Progenitor cell of endocrine pancreas (in vitro differentiated cells): ENCODE data around the gene RPP40. TPM values are rescaled to one million over a fixed set of nuclear protein-coding genes. Genes with fewer than 3 reads are reported as not detected.

Experiments
- DNase-seq: peaks from one replicate; pipeline ENCODE4 v3.0.0; 2021; ENCODE audit warnings: low spot score; ENCODE audit not compliant: unreplicated experiment
- H3K27ac Mint-ChIP-seq: 2 replicates; pipeline ENCODE4 v1.8.0; 2021; ENCODE audit warnings: mild to moderate bottlenecking, moderate library complexity, mixed read lengths
- H3K27me3 Mint-ChIP-seq: 2 replicates; pipeline ENCODE4 v1.8.0; 2021; ENCODE audit warnings: mixed read lengths
- H3K36me3 Mint-ChIP-seq: 2 replicates; pipeline ENCODE4 v1.8.0; 2022; ENCODE audit warnings: mixed read lengths; ENCODE audit not compliant: insufficient read depth
- H3K4me1 Mint-ChIP-seq: 2 replicates; pipeline ENCODE4 v1.8.0; 2021; ENCODE audit warnings: low read depth, mixed read lengths
- H3K4me3 Mint-ChIP-seq: 2 replicates; pipeline ENCODE4 v1.8.0; 2021; ENCODE audit warnings: low read depth, mild to moderate bottlenecking, moderate library complexity, mixed read lengths
- H3K9me3 Mint-ChIP-seq: 2 replicates; pipeline ENCODE4 v1.8.0; 2021; ENCODE audit warnings: low read depth, mixed read lengths
- total RNA-seq: library from RNA; stranded (reverse); gene quantifications from 2 replicates; pipeline ENCODE4 v1.2.1, GENCODE V29; 2021
- TF ChIP-seq, protein P1 (sequence below): fragments of 200-600 bp; sonication (generic); IDR thresholded peaks from one replicate; pipeline ENCODE4 v1.5.0; 2021; ENCODE audit warnings: antibody characterized with exemption, mild to moderate bottlenecking; ENCODE audit not compliant: unreplicated experiment

RPP40 gene
- total RNA-seq, 1 donor from 2014 or later = 8.0 TPM

- Mint-ChIP-seq H3K9me3 (no peaks in the 10 kb centered on the region), H3K36me3 (peaks cover 36% of the 10 kb centered on the region), H3K27me3 (no peaks in the 10 kb centered on the region), H3K27ac (no peak overlapping the region), H3K4me1 (peaks cover 7% of the 10 kb centered on the region), H3K4me3 (no peak overlapping the region)
- TF ChIP-seq, protein P1, sequence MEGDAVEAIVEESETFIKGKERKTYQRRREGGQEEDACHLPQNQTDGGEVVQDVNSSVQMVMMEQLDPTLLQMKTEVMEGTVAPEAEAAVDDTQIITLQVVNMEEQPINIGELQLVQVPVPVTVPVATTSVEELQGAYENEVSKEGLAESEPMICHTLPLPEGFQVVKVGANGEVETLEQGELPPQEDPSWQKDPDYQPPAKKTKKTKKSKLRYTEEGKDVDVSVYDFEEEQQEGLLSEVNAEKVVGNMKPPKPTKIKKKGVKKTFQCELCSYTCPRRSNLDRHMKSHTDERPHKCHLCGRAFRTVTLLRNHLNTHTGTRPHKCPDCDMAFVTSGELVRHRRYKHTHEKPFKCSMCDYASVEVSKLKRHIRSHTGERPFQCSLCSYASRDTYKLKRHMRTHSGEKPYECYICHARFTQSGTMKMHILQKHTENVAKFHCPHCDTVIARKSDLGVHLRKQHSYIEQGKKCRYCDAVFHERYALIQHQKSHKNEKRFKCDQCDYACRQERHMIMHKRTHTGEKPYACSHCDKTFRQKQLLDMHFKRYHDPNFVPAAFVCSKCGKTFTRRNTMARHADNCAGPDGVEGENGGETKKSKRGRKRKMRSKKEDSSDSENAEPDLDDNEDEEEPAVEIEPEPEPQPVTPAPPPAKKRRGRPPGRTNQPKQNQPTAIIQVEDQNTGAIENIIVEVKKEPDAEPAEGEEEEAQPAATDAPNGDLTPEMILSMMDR = no peak
- DNase-seq = no peak
Measured at GRCh38 chr6:4948781-4949450, 54.9 kb downstream of the RPP40 start.

GRCh38 chr6:4947716-4948115, 56.1 kb downstream of the RPP40 start:
- no peak for DNase-seq
- H3K27me3 Mint-ChIP-seq = no peaks in the 10 kb centered on the region
- H3K4me3 Mint-ChIP-seq = no peak overlapping the region
- H3K4me1 Mint-ChIP-seq = peaks cover 10% of the 10 kb centered on the region
- peaks cover 29% of the 10 kb centered on the region for H3K36me3 Mint-ChIP-seq
- no peak overlapping the region for H3K27ac Mint-ChIP-seq
- H3K9me3 Mint-ChIP-seq = no peaks in the 10 kb centered on the region
- TF ChIP-seq, protein P1 = no peak

GRCh38 chr6:4946521-4946920, 57.3 kb downstream of the RPP40 start:
- H3K27ac Mint-ChIP-seq = no peak overlapping the region
- TF ChIP-seq, protein P1 = no peak
- H3K4me1 Mint-ChIP-seq = peaks cover 17% of the 10 kb centered on the region
- no peaks in the 10 kb centered on the region for H3K27me3 Mint-ChIP-seq
- DNase-seq = no peak
- no peaks in the 10 kb centered on the region for H3K9me3 Mint-ChIP-seq
- H3K36me3 Mint-ChIP-seq = peaks cover 21% of the 10 kb centered on the region
- no peak overlapping the region for H3K4me3 Mint-ChIP-seq

Other genes with a start within 250 kb of the RPP40 start
- 78.3 TPM in 2 replicates for gene CDYL, start 227.6 kb downstream of the RPP40 start, total RNA-seq
- 0.07 TPM in 1 of 2 replicates, not detected in the other for gene PPP1R3G, start 81.3 kb upstream of the RPP40 start, total RNA-seq